Measurements from ENCODE around the gene CACNA2D4.

CACNA2D4 gene

GRCh38 chr12:1846421-1847405 is 71.7 kb downstream of the CACNA2D4 start:
- TF ChIP-seq CTCF (IDR thresholded peaks at IDR 0.05; ENCODE audit: control insufficient read depth, extremely low read depth, insufficient read depth): no peak
- H3K4me3 ChIP-seq (ENCODE audit: low read depth, low read length): no peak overlapping the region
- no peak for DNase-seq (ENCODE audit: low read depth)

- TF ChIP-seq CTCF (IDR thresholded peaks at IDR 0.05; ENCODE audit: control insufficient read depth, extremely low read depth, insufficient read depth): no peak
- H3K4me3 ChIP-seq (ENCODE audit: low read depth, low read length): no peak overlapping the region
- DNase-seq (ENCODE audit: low read depth): no peak
Observed at GRCh38 chr12:1845886-1846285, 72.6 kb downstream of the CACNA2D4 start.

- no peak for DNase-seq (ENCODE audit: low read depth)
- no peak for TF ChIP-seq CTCF (IDR thresholded peaks at IDR 0.05; ENCODE audit: control insufficient read depth, extremely low read depth, insufficient read depth)
- H3K4me3 ChIP-seq (ENCODE audit: low read depth, low read length): no peak overlapping the region
Observed at GRCh38 chr12:1845427-1845826, 73.0 kb downstream of the CACNA2D4 start.

- H3K4me3 ChIP-seq (ENCODE audit: low read depth, low read length): no peak overlapping the region
Observed at GRCh38 chr12:1844661-1845409, 73.6 kb downstream of the CACNA2D4 start.

GRCh38 chr12:1844223-1844622 is 74.2 kb downstream of the CACNA2D4 start:
- no peak for DNase-seq (ENCODE audit: low read depth)
- no peak for TF ChIP-seq CTCF (IDR thresholded peaks at IDR 0.05; ENCODE audit: control insufficient read depth, extremely low read depth, insufficient read depth)
- no peak overlapping the region for H3K4me3 ChIP-seq (ENCODE audit: low read depth, low read length)

More at GRCh38 chr12:1844661-1845409, 73.6 kb downstream of the CACNA2D4 start:
- DNase-seq (ENCODE audit: low read depth): no peak
- no peak for TF ChIP-seq CTCF (IDR thresholded peaks at IDR 0.05; ENCODE audit: control insufficient read depth, extremely low read depth, insufficient read depth)

- no peak for DNase-seq (ENCODE audit: low read depth)
- no peak for TF ChIP-seq CTCF (IDR thresholded peaks at IDR 0.05; ENCODE audit: control insufficient read depth, extremely low read depth, insufficient read depth)
- no peak overlapping the region for H3K4me3 ChIP-seq (ENCODE audit: low read depth, low read length)
Observed at GRCh38 chr12:1843641-1844005, 74.8 kb downstream of the CACNA2D4 start.

Measured in LNCaP clone FGC (cell line).